ENCODE measurements around the gene KCNIP3.

KCNIP3 gene

GRCh38 chr2:95390272-95390880 lies 93.2 kb downstream of the KCNIP3 start:
- no peak overlapping the region for H2BK15ac ChIP-seq (ENCODE audit: low read depth, poor library complexity, severe bottlenecking)
- peaks cover 16% of the 10 kb centered on the region for H3K4me1 ChIP-seq (ENCODE audit: control insufficient read depth, insufficient read depth, low read depth, low read length)
- 93% methylated on average over 3 of the region's 4 CpGs for WGBS
- no peak overlapping the region for H3K18ac ChIP-seq (ENCODE audit: low read depth in 1 of 2, low read length in 2 of 2)
- peaks cover 0 to 4% of the 10 kb centered on the region in 2 experiments for H3K36me3 ChIP-seq (ENCODE audit: control insufficient read depth in 1 of 2, insufficient read depth in 2 of 2, low read depth in 1 of 2, low read length in 2 of 2)
- no peak overlapping the region for H3K14ac ChIP-seq (ENCODE audit: low read length in 2 of 2)
- no peak overlapping the region for H4K91ac ChIP-seq (ENCODE audit: low read length)
- H3K9ac ChIP-seq (ENCODE audit: low read length): no peak overlapping the region
- no peak overlapping the region for H2BK120ac ChIP-seq (ENCODE audit: low read depth, low read length)
- no peak overlapping the region for H3K4me3 ChIP-seq (ENCODE audit: insufficient read depth in 1 of 2, low read depth in 1 of 2, low read length in 2 of 2)
- H3K79me1 ChIP-seq (replicated peaks; ENCODE audit: low read length, poor library complexity, severe bottlenecking): no peaks in the 10 kb centered on the region
- H3K27ac ChIP-seq (ENCODE audit: low read length, poor library complexity, severe bottlenecking): no peak overlapping the region
- no peaks in the 10 kb centered on the region for H3K9me3 ChIP-seq (ENCODE audit: control insufficient read depth, low read length)
- H3K4ac ChIP-seq (ENCODE audit: low read depth in 1 of 2, low read length in 2 of 2): no peak overlapping the region
- H2BK5ac ChIP-seq (ENCODE audit: low read depth, low read length, poor library complexity, severe bottlenecking): no peak overlapping the region
- peaks cover 0 to 9% of the 10 kb centered on the region in 2 experiments for H3K27me3 ChIP-seq (ENCODE audit: control insufficient read depth in 1 of 2, insufficient read depth in 1 of 2, low read length in 2 of 2)
- H2AFZ ChIP-seq (ENCODE audit: low read depth, low read length): no peak overlapping the region
- no peak for DNase-seq
- no peak overlapping the region for H3K23ac ChIP-seq (ENCODE audit: low read length in 2 of 2)
- no peak overlapping the region for H2AK5ac ChIP-seq (ENCODE audit: low read length, severe bottlenecking)
- no peak overlapping the region for H2BK12ac ChIP-seq (ENCODE audit: low read length in 2 of 2)
- no peak overlapping the region for H3K4me2 ChIP-seq (ENCODE audit: low read length, poor library complexity, severe bottlenecking)
- no peak overlapping the region for H4K8ac ChIP-seq (ENCODE audit: low read length)

DNA sequence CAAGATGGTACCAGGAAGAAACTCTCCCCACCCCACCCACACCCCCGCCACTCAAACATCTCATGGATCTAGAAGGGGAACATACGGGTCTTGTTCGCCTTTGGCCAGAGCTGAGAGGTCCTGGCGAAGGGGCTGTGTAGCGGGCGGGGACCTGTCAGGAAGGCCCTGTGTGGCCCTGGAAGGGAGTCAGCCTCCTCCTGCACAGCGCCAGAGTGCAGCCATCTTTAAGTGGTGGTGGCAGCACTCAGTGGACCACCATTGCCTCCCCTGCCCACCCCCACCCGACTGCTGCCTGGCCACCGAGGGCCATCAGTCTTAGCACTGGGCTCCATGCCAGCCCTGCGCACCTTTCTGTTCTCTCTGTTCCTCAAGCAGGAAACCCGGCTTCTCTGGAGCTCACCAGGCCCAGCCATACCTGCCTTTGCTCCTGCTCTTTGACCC lies 93.8 kb downstream of the KCNIP3 start:
- no peak overlapping the region for H2BK5ac ChIP-seq (ENCODE audit: low read depth, low read length, poor library complexity, severe bottlenecking)
- H2BK120ac ChIP-seq (ENCODE audit: low read depth, low read length): no peak overlapping the region
- WGBS: 91% methylated on average over 11 of the region's 11 CpGs
- H3K18ac ChIP-seq (ENCODE audit: low read depth in 1 of 2, low read length in 2 of 2): no peak overlapping the region
- H3K27me3 ChIP-seq (ENCODE audit: control insufficient read depth in 1 of 2, insufficient read depth in 1 of 2, low read length in 2 of 2): peaks cover 0 to 7% of the 10 kb centered on the region in 2 experiments
- H3K36me3 ChIP-seq (ENCODE audit: control insufficient read depth in 1 of 2, insufficient read depth in 2 of 2, low read depth in 1 of 2, low read length in 2 of 2): no peaks in the 10 kb centered on the region
- H3K23ac ChIP-seq (ENCODE audit: low read length in 2 of 2): no peak overlapping the region
- H3K27ac ChIP-seq (ENCODE audit: low read length, poor library complexity, severe bottlenecking): no peak overlapping the region
- H2AFZ ChIP-seq (ENCODE audit: low read depth, low read length): no peak overlapping the region
- no peak overlapping the region for H3K4me2 ChIP-seq (ENCODE audit: low read length, poor library complexity, severe bottlenecking)
- H3K9me3 ChIP-seq (ENCODE audit: control insufficient read depth, low read length): no peaks in the 10 kb centered on the region
- H4K8ac ChIP-seq (ENCODE audit: low read length): no peak overlapping the region
- H4K91ac ChIP-seq (ENCODE audit: low read length): no peak overlapping the region
- no peak overlapping the region for H3K9ac ChIP-seq (ENCODE audit: low read length)
- H3K4me1 ChIP-seq (ENCODE audit: control insufficient read depth, insufficient read depth, low read depth, low read length): peaks cover 11% of the 10 kb centered on the region
- no peak overlapping the region for H2AK5ac ChIP-seq (ENCODE audit: low read length, severe bottlenecking)
- H2BK15ac ChIP-seq (ENCODE audit: low read depth, poor library complexity, severe bottlenecking): no peak overlapping the region
- no peak overlapping the region for H3K14ac ChIP-seq (ENCODE audit: low read length in 2 of 2)
- H3K4me3 ChIP-seq (ENCODE audit: insufficient read depth in 1 of 2, low read depth in 1 of 2, low read length in 2 of 2): no peak overlapping the region
- H2BK12ac ChIP-seq (ENCODE audit: low read length in 2 of 2): no peak overlapping the region
- no peak for DNase-seq
- no peak overlapping the region for H3K4ac ChIP-seq (ENCODE audit: low read depth in 1 of 2, low read length in 2 of 2)
- no peaks in the 10 kb centered on the region for H3K79me1 ChIP-seq (replicated peaks; ENCODE audit: low read length, poor library complexity, severe bottlenecking)

GRCh38 chr2:95391641-95392310 lies 94.6 kb downstream of the KCNIP3 start:
- H2AK5ac ChIP-seq (ENCODE audit: low read length, severe bottlenecking): no peak overlapping the region
- no peak overlapping the region for H2BK12ac ChIP-seq (ENCODE audit: low read length in 2 of 2)
- WGBS: 65% methylated on average over 8 of the region's 8 CpGs
- no peak overlapping the region for H3K23ac ChIP-seq (ENCODE audit: low read length in 2 of 2)
- H3K9me3 ChIP-seq (ENCODE audit: control insufficient read depth, low read length): no peaks in the 10 kb centered on the region
- peaks cover 8% of the 10 kb centered on the region for H3K4me1 ChIP-seq (ENCODE audit: control insufficient read depth, insufficient read depth, low read depth, low read length)
- no peak for DNase-seq
- H3K79me1 ChIP-seq (replicated peaks; ENCODE audit: low read length, poor library complexity, severe bottlenecking): no peaks in the 10 kb centered on the region
- peaks cover 0 to 7% of the 10 kb centered on the region in 2 experiments for H3K27me3 ChIP-seq (ENCODE audit: control insufficient read depth in 1 of 2, insufficient read depth in 1 of 2, low read length in 2 of 2)
- no peak overlapping the region for H2BK15ac ChIP-seq (ENCODE audit: low read depth, poor library complexity, severe bottlenecking)
- no peak overlapping the region for H3K18ac ChIP-seq (ENCODE audit: low read depth in 1 of 2, low read length in 2 of 2)
- no peak overlapping the region for H4K8ac ChIP-seq (ENCODE audit: low read length)
- no peaks in the 10 kb centered on the region for H3K36me3 ChIP-seq (ENCODE audit: control insufficient read depth in 1 of 2, insufficient read depth in 2 of 2, low read depth in 1 of 2, low read length in 2 of 2)
- no peak overlapping the region for H3K4ac ChIP-seq (ENCODE audit: low read depth in 1 of 2, low read length in 2 of 2)
- H3K4me3 ChIP-seq (ENCODE audit: insufficient read depth in 1 of 2, low read depth in 1 of 2, low read length in 2 of 2): no peak overlapping the region
- H2BK120ac ChIP-seq (ENCODE audit: low read depth, low read length): no peak overlapping the region
- H4K91ac ChIP-seq (ENCODE audit: low read length): no peak overlapping the region
- H3K4me2 ChIP-seq (ENCODE audit: low read length, poor library complexity, severe bottlenecking): no peak overlapping the region
- no peak overlapping the region for H3K27ac ChIP-seq (ENCODE audit: low read length, poor library complexity, severe bottlenecking)
- no peak overlapping the region for H3K9ac ChIP-seq (ENCODE audit: low read length)
- no peak overlapping the region for H3K14ac ChIP-seq (ENCODE audit: low read length in 2 of 2)
- no peak overlapping the region for H2AFZ ChIP-seq (ENCODE audit: low read depth, low read length)
- no peak overlapping the region for H2BK5ac ChIP-seq (ENCODE audit: low read depth, low read length, poor library complexity, severe bottlenecking)

GRCh38 chr2:95392320-95392719 lies 95.2 kb downstream of the KCNIP3 start:
- H3K36me3 ChIP-seq (ENCODE audit: control insufficient read depth in 1 of 2, insufficient read depth in 2 of 2, low read depth in 1 of 2, low read length in 2 of 2): no peaks in the 10 kb centered on the region
- H2BK15ac ChIP-seq (ENCODE audit: low read depth, poor library complexity, severe bottlenecking): no peak overlapping the region
- H3K4me2 ChIP-seq (ENCODE audit: low read length, poor library complexity, severe bottlenecking): no peak overlapping the region
- H3K27ac ChIP-seq (ENCODE audit: low read length, poor library complexity, severe bottlenecking): no peak overlapping the region
- peaks cover 0 to 5% of the 10 kb centered on the region in 2 experiments for H3K27me3 ChIP-seq (ENCODE audit: control insufficient read depth in 1 of 2, insufficient read depth in 1 of 2, low read length in 2 of 2)
- H2AK5ac ChIP-seq (ENCODE audit: low read length, severe bottlenecking): no peak overlapping the region
- no peaks in the 10 kb centered on the region for H3K79me1 ChIP-seq (replicated peaks; ENCODE audit: low read length, poor library complexity, severe bottlenecking)
- H3K4me3 ChIP-seq (ENCODE audit: insufficient read depth in 1 of 2, low read depth in 1 of 2, low read length in 2 of 2): no peak overlapping the region
- no peak overlapping the region for H3K4ac ChIP-seq (ENCODE audit: low read depth in 1 of 2, low read length in 2 of 2)
- no peak overlapping the region for H3K23ac ChIP-seq (ENCODE audit: low read length in 2 of 2)
- peaks cover 7% of the 10 kb centered on the region for H3K4me1 ChIP-seq (ENCODE audit: control insufficient read depth, insufficient read depth, low read depth, low read length)
- no peak overlapping the region for H2BK5ac ChIP-seq (ENCODE audit: low read depth, low read length, poor library complexity, severe bottlenecking)
- H4K91ac ChIP-seq (ENCODE audit: low read length): no peak overlapping the region
- no peak overlapping the region for H3K14ac ChIP-seq (ENCODE audit: low read length in 2 of 2)
- no peak overlapping the region for H2BK120ac ChIP-seq (ENCODE audit: low read depth, low read length)
- no peak overlapping the region for H3K9ac ChIP-seq (ENCODE audit: low read length)
- no peaks in the 10 kb centered on the region for H3K9me3 ChIP-seq (ENCODE audit: control insufficient read depth, low read length)
- WGBS: 91% methylated on average over 6 of the region's 6 CpGs
- no peak for DNase-seq
- H4K8ac ChIP-seq (ENCODE audit: low read length): no peak overlapping the region
- no peak overlapping the region for H3K18ac ChIP-seq (ENCODE audit: low read depth in 1 of 2, low read length in 2 of 2)
- no peak overlapping the region for H2BK12ac ChIP-seq (ENCODE audit: low read length in 2 of 2)
- H2AFZ ChIP-seq (ENCODE audit: low read depth, low read length): no peak overlapping the region
